OCI-LY3 (cell line): ENCODE measurements around the gene ACACA.

Experiments used
- H2AFZ ChIP-seq: fragments of 200-600, 300-600 bp; shearing (Covaris generic); 2 replicates; pipeline ENCODE4 v1.6.0; 2014; ENCODE audit warnings: antibody characterized with exemption, low read depth, low read length
- H3K27ac ChIP-seq: fragments of 200-600, 300-600 bp; sonication (generic); 2 replicates; pipeline ENCODE4 v1.5.1; 2014; ENCODE audit warnings: mild to moderate bottlenecking, low read length, moderate library complexity, mixed read lengths
- H3K27me3 ChIP-seq: fragments of 200-600, 300-600 bp; sonication (generic); 2 replicates; pipeline ENCODE4 v1.6.1; 2014; ENCODE audit warnings: low read depth, low read length, mixed read lengths
- H3K36me3 ChIP-seq: fragments of 200-600, 300-600 bp; sonication (generic); replicated peaks from 2 replicates; pipeline ENCODE3; 2014; ENCODE audit warnings: low read depth, low read length, mixed read lengths
- H3K4me1 ChIP-seq: fragments of 300-600, 200-600 bp; sonication (generic); 2 replicates; pipeline ENCODE4 v1.6.1; 2014; ENCODE audit warnings: low read length, mixed read lengths
- H3K4me2 ChIP-seq: fragments of 200-600, 300-600 bp; sonication (generic); 2 replicates; pipeline ENCODE4 v1.6.1; 2014; ENCODE audit warnings: low read length, mixed read lengths
- H3K4me3 ChIP-seq: fragments of 300-600, 200-600 bp; sonication (generic); 2 replicates; pipeline ENCODE4 v1.5.1; 2014; ENCODE audit warnings: antibody characterized with exemption, mild to moderate bottlenecking, low read length, moderate library complexity
- H3K79me2 ChIP-seq: fragments of 300-600, 200-600 bp; shearing (Covaris generic); 2 replicates; pipeline ENCODE4 v1.6.1; 2014; ENCODE audit warnings: mild to moderate bottlenecking, low read length, mixed read lengths
- H3K9ac ChIP-seq: fragments of 300-600, 200-600 bp; shearing (Covaris generic); 2 replicates; pipeline ENCODE4 v1.6.0; 2014; ENCODE audit warnings: mild to moderate bottlenecking, low read length, moderate library complexity
- H3K9me3 ChIP-seq: fragments of 200-600, 300-600 bp; shearing (Covaris generic); 2 replicates; pipeline ENCODE4 v1.6.1; 2014; ENCODE audit warnings: low read length, mixed read lengths; ENCODE audit not compliant: insufficient read depth
- H4K20me1 ChIP-seq: fragments of 200-600, 300-600 bp; sonication (generic); 2 replicates; pipeline ENCODE4 v1.6.1; 2016; ENCODE audit warnings: low read length, mixed read lengths; ENCODE audit not compliant: insufficient read depth
- EZH2phosphoT487 ChIP-seq: fragments of 200-600 bp; shearing (Covaris generic); IDR thresholded peaks from 2 replicates; pipeline ENCODE4 v1.6.1; 2018; ENCODE audit warnings: antibody characterized with exemption, mixed run types, low read depth
- TF ChIP-seq, protein P1 (sequence below): fragments of 200-600, 300-600 bp; sonication (generic); IDR thresholded peaks from 2 replicates; pipeline ENCODE4 v1.5.1; 2014; ENCODE audit warnings: antibody characterized with exemption, low read length, low read depth

Gene ACACA

DNA sequence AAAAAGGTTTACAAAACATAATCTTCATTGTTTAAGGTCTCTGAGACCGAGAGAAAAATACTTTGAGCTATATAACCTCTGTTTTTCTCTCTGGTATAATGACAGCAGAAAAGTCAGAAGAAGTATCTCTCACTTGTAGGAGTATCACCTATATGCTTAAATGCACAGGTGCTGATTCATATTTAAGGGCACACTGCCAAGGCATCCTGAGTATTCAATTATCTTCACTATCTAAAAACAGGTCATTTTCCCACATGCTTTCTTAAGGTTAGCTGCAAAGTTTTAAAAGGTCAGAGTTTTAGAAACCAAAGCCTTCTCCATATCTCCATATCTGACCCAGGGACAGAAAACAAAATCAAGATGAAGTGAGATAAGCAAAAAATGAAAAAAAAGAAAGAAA lies 130.2 kb downstream of the ACACA start:
- no peak overlapping the region for H3K4me3 ChIP-seq
- peaks cover 10% of the 10 kb centered on the region; the same call in 1 of the 2 replicates for H3K4me1 ChIP-seq
- no peak overlapping the region for H2AFZ ChIP-seq
- no peak for TF ChIP-seq EZH2phosphoT487
- TF ChIP-seq, protein P1, sequence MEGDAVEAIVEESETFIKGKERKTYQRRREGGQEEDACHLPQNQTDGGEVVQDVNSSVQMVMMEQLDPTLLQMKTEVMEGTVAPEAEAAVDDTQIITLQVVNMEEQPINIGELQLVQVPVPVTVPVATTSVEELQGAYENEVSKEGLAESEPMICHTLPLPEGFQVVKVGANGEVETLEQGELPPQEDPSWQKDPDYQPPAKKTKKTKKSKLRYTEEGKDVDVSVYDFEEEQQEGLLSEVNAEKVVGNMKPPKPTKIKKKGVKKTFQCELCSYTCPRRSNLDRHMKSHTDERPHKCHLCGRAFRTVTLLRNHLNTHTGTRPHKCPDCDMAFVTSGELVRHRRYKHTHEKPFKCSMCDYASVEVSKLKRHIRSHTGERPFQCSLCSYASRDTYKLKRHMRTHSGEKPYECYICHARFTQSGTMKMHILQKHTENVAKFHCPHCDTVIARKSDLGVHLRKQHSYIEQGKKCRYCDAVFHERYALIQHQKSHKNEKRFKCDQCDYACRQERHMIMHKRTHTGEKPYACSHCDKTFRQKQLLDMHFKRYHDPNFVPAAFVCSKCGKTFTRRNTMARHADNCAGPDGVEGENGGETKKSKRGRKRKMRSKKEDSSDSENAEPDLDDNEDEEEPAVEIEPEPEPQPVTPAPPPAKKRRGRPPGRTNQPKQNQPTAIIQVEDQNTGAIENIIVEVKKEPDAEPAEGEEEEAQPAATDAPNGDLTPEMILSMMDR = no peak
- H3K9ac ChIP-seq = no peak overlapping the region
- peaks cover 3% of the 10 kb centered on the region; the same call in 1 of the 2 replicates for H4K20me1 ChIP-seq
- H3K9me3 ChIP-seq = no peaks in the 10 kb centered on the region
- no peak overlapping the region for H3K27ac ChIP-seq
- H3K79me2 ChIP-seq = no peaks in the 10 kb centered on the region
- H3K27me3 ChIP-seq = no peaks in the 10 kb centered on the region
- no peak overlapping the region for H3K4me2 ChIP-seq
- H3K36me3 ChIP-seq = peaks cover 16% of the 10 kb centered on the region

DNA sequence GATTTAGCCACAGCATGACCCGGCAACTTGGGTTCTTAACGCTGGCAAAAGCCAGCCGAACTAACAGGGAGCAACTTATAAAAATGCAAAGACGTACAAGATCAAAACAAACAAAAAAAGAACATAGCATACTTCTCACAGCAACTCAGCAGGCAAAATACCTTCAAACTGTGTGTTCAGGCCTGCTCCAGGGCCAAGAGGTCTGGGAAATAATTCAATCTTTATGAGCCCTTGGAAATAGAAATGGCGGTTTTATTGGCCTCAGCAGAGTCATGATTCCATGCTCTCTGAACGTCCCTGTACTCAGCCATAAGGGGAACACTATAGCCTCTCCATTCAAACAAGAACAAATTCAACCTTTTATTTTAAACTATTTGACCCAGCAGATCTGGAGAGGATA lies 132.2 kb downstream of the ACACA start:
- H3K79me2 ChIP-seq = no peaks in the 10 kb centered on the region
- H3K36me3 ChIP-seq = peaks cover 27% of the 10 kb centered on the region
- TF ChIP-seq, protein P1 = no peak
- no peak for TF ChIP-seq EZH2phosphoT487
- no peak overlapping the region for H2AFZ ChIP-seq
- no peak overlapping the region for H3K4me2 ChIP-seq
- peaks cover 10% of the 10 kb centered on the region; the same call in 1 of the 2 replicates for H3K4me1 ChIP-seq
- H3K27me3 ChIP-seq = no peaks in the 10 kb centered on the region
- peaks cover 3% of the 10 kb centered on the region; the same call in 1 of the 2 replicates for H4K20me1 ChIP-seq
- no peak overlapping the region for H3K4me3 ChIP-seq
- H3K27ac ChIP-seq = no peak overlapping the region
- H3K9ac ChIP-seq = no peak overlapping the region
- no peaks in the 10 kb centered on the region for H3K9me3 ChIP-seq

DNA sequence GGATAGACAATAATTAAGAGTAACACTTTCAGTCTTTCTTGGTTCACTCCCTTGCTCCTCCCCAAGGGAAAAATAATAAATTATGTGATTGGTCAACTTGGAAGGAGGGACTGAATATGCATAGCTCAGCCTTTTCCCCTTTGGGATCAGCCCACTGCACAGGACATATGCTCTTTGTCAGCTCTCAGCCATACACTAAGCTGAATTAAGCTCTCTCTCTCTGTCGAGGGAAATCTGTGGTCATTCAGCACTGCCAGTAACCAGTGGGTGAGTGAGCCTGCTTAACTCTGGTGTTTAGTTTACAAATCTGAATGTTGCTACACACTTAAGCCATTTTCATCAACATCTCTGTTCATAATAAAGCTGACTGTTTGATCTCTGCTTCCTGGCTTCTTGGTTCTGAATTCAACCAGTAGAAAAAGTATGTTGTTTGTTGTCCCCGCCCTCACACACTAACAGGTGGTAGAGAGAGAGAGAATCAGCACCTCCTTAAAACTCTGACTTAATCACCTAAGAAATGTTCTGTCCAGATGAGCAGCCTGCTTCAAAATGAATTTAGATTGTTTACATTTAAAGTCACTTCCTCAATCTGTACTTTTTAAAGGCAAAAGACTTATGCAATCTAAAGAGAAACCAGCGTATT lies 133.1 kb downstream of the ACACA start:
- Histone ChIP-seq H2AFZ (no peak overlapping the region), H3K4me3 (no peak overlapping the region), H3K4me1 (peaks cover 10% of the 10 kb centered on the region; the same call in 1 of the 2 replicates), H3K36me3 (peaks cover 32% of the 10 kb centered on the region), H3K4me2 (no peak overlapping the region), H3K9ac (no peak overlapping the region), H4K20me1 (peaks cover 3% of the 10 kb centered on the region; the same call in 1 of the 2 replicates), H3K27me3 (no peaks in the 10 kb centered on the region), H3K27ac (peak overlapping the region; percentile 11; the same call in 1 of the 2 replicates), H3K79me2 (no peaks in the 10 kb centered on the region), H3K9me3 (no peaks in the 10 kb centered on the region)
- TF ChIP-seq, protein P1 = no peak
- TF ChIP-seq EZH2phosphoT487 = no peak

DNA sequence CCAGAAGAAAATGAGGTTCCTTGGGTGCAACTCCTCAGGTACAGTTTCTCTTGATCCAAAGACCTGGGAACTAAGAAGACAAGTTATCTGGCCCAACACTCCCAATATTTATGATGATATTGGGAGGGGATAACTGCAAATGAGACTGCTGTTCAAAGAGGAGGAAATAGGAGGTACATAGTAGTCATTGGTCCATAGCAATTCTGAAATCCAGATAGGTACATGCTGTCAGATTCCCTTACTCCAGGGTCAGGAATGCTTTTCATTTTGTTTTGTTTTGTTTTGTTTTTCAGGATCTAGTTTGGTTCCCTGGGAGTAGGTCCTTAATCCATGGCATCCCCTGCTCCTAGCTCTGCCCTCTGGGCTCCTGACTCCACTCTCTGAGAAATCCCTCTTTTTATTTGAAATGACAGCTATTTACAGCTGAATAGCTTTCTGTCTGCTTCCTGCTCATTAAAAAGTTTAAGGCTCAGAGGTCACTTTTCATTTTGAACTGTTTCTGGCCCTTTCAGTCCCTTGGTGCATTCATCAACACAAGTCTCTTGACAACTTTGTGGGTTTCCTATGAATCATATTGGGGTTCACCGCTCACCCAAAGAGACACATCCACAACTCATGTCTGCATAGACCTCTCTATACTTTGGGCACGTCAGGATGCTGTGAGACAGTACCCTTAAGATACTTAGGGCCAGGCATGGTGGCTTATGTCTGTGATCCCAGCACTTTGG lies 141.0 kb downstream of the ACACA start:
- TF ChIP-seq, protein P1 = no peak
- no peak for TF ChIP-seq EZH2phosphoT487
- no peaks in the 10 kb centered on the region for H4K20me1 ChIP-seq
- no peak overlapping the region for H2AFZ ChIP-seq
- H3K4me3 ChIP-seq = no peak overlapping the region
- H3K27ac ChIP-seq = no peak overlapping the region
- peaks cover 68% of the 10 kb centered on the region for H3K36me3 ChIP-seq
- H3K9ac ChIP-seq = no peak overlapping the region
- H3K4me1 ChIP-seq = no peaks in the 10 kb centered on the region
- H3K27me3 ChIP-seq = no peaks in the 10 kb centered on the region
- no peaks in the 10 kb centered on the region for H3K79me2 ChIP-seq
- no peak overlapping the region for H3K4me2 ChIP-seq
- H3K9me3 ChIP-seq = peaks cover 6% of the 10 kb centered on the region; the same call in 1 of the 2 replicates
